CD1c-positive myeloid dendritic cell (primary cell): ENCODE data around the gene PHLDA1.
A peak's percentile ranks its signal among the peaks of the same experiment; 100 is the strongest.

ENCODE experiments used
- DNase-seq: peaks from one replicate; pipeline ENCODE4 v3.0.0-alpha.2; 2016; ENCODE audit errors: extremely low spot score

The PHLDA1 gene

GRCh38 chr12:76031414-76032042, at the start of gene PHLDA1:
Gene PHLDA1 (minus strand): TSS chr12:76031776.
- DNase-seq: peak; percentile 98

- no peak for DNase-seq
Measured at GRCh38 chr12:76080729-76081415, 49.3 kb upstream of the PHLDA1 start.

- DNase-seq: no peak
Measured at GRCh38 chr12:76080017-76080728, 48.6 kb upstream of the PHLDA1 start.

GRCh38 chr12:76078748-76079147, 47.2 kb upstream of the PHLDA1 start:
- DNase-seq: no peak

GRCh38 chr12:76075448-76075847, 43.9 kb upstream of the PHLDA1 start:
- no peak for DNase-seq

GRCh38 chr12:76074701-76075336, 43.2 kb upstream of the PHLDA1 start:
- no peak for DNase-seq

GRCh38 chr12:76073561-76073960, 42.0 kb upstream of the PHLDA1 start:
- DNase-seq: no peak

GRCh38 chr12:76072568-76072967, 41.0 kb upstream of the PHLDA1 start:
- DNase-seq: no peak

GRCh38 chr12:76069339-76069738, 37.8 kb upstream of the PHLDA1 start:
- DNase-seq: no peak

- no peak for DNase-seq
Measured at GRCh38 chr12:76065917-76066316, 34.3 kb upstream of the PHLDA1 start.

GRCh38 chr12:76064904-76065303, 33.3 kb upstream of the PHLDA1 start:
- DNase-seq: no peak

- no peak for DNase-seq
Measured at GRCh38 chr12:76060111-76060510, 28.5 kb upstream of the PHLDA1 start.

- no peak for DNase-seq
Measured at GRCh38 chr12:76057326-76057725, 25.8 kb upstream of the PHLDA1 start.

- DNase-seq: no peak
Measured at GRCh38 chr12:76055393-76055792, 23.8 kb upstream of the PHLDA1 start.

GRCh38 chr12:76049575-76050251, 18.1 kb upstream of the PHLDA1 start:
- no peak for DNase-seq

GRCh38 chr12:76047742-76048141, 16.2 kb upstream of the PHLDA1 start:
- DNase-seq: no peak

- no peak for DNase-seq
Measured at GRCh38 chr12:76047060-76047459, 15.5 kb upstream of the PHLDA1 start.

GRCh38 chr12:76043377-76043776, 11.8 kb upstream of the PHLDA1 start:
- DNase-seq: no peak

GRCh38 chr12:76042147-76042546, 10.6 kb upstream of the PHLDA1 start:
- no peak for DNase-seq

GRCh38 chr12:76041406-76041805, 9.8 kb upstream of the PHLDA1 start:
- no peak for DNase-seq

GRCh38 chr12:76040461-76040860, 8.9 kb upstream of the PHLDA1 start:
- no peak for DNase-seq

GRCh38 chr12:76038176-76038575, 6.6 kb upstream of the PHLDA1 start:
- DNase-seq: no peak
